HCT116 (cell line): ENCODE results near the gene MYH3. TPM values are rescaled to one million over a fixed set of nuclear protein-coding genes. Genes with fewer than 3 reads are reported as not detected.

Experiments
- ATAC-seq: fragments of 200-7000 bp; cut with Tn5 transposase; 2 replicates; pipeline ENCODE4 v1.9.1; 2020; ENCODE audit warnings: mild to moderate bottlenecking, moderate library complexity
- BruUV-seq: library from RNA; stranded (reverse); fragments of 400-500 nt; replicated peaks from 2 replicates; lab custom pipeline; 2021; lab: Mats Ljungman, UMichigan
- CTCF ChIA-PET: fragments of 300-600 bp; sonication (Branson Sonifier 250); formaldehyde crosslinking; loops from one replicate; lab custom pipeline; 2021; ENCODE audit warnings: antibody characterized with exemption; lab: Charles Lee
- POLR2A ChIA-PET: fragments of 300-600, 350-600 bp; sonication (Branson Sonifier 250); formaldehyde crosslinking; loops from one replicate; lab custom pipeline; 2021; ENCODE audit warnings: antibody characterized with exemption; lab: Charles Lee
- RAD21 ChIA-PET, 2 experiments: fragments of 300-600 bp; sonication (Branson Sonifier 250); formaldehyde crosslinking; loops; one replicate each; lab custom pipeline; 2023; ENCODE audit warnings: low total read pairs in 2 of 2; ENCODE audit not compliant: uncharacterized antibody in 2 of 2, unreplicated experiment in 2 of 2, low non-redundant PET in 1 of 2; lab: Charles Lee
- DNase-seq: peaks from one replicate; pipeline ENCODE4 v3.0.0-alpha.2; 2010; ENCODE audit warnings: low read depth, low spot score
- H2AFZ ChIP-seq: fragments of 200-600 bp; shearing (Covaris generic), sonication (generic); 2 replicates; pipeline ENCODE4 v1.6.1; 2017; ENCODE audit warnings: low read depth, mixed run types, mixed read lengths, antibody characterized with exemption, low read length; ENCODE audit not compliant: poor library complexity, severe bottlenecking
- H3K27ac ChIP-seq: 2 replicates; pipeline ENCODE4 v1.5.1; 2012; ENCODE audit warnings: low read depth, low read length
- H3K27me3 ChIP-seq: fragments of 200-600 bp; sonication (generic); 2 replicates; pipeline ENCODE4 v1.6.1; 2016; ENCODE audit warnings: mixed run types, low read length, mixed read lengths; ENCODE audit not compliant: insufficient read depth
- H3K36me3 ChIP-seq, 2 experiments: fragments of 200-500 bp in 1 of 2; fragments of 200-600 bp in 1 of 2; sonication (Bioruptor generic) in 1 of 2; sonication (generic) in 1 of 2; 2 replicates each; pipeline versions ENCODE4 v1.5.1 to v1.6.1; 2014 to 2016; ENCODE audit warnings: low read length in 2 of 2, inconsistent platforms in 1 of 2, mixed read lengths in 1 of 2, mixed run types in 1 of 2; ENCODE audit not compliant: insufficient read depth in 2 of 2, control insufficient read depth in 1 of 2
- H3K4me1 ChIP-seq, 2 experiments: fragments of 200-600 bp in 1 of 2; sonication (generic) in 1 of 2; 2 replicates each; pipeline versions ENCODE4 v1.5.1 to v1.6.1; 2012 to 2017; ENCODE audit warnings: low read length in 2 of 2, inconsistent platforms in 1 of 2, mild to moderate bottlenecking in 1 of 2, mixed read lengths in 1 of 2, mixed run types in 1 of 2, moderate library complexity in 1 of 2; ENCODE audit not compliant: insufficient read depth in 2 of 2, control insufficient read depth in 1 of 2
- H3K4me2 ChIP-seq: fragments of 200-600 bp; sonication (generic); 2 replicates; pipeline ENCODE4 v1.6.1; 2017; ENCODE audit warnings: mixed run types, low read length, mixed read lengths
- H3K4me3 ChIP-seq, 2 experiments: fragments of 200-600 bp in 1 of 2; sonication (generic) in 1 of 2; replicated peaks in 1 of 2; 2 replicates each; pipeline ENCODE4 v1.5.1; 2011 to 2016; ENCODE audit warnings: low read length in 2 of 2, control low read depth in 1 of 2, low read depth in 1 of 2, mild to moderate bottlenecking in 1 of 2, mixed read lengths in 1 of 2, mixed run types in 1 of 2
- H3K79me2 ChIP-seq: fragments of 200-600 bp; sonication (generic); 2 replicates; pipeline ENCODE4 v1.6.1; 2017; ENCODE audit warnings: mild to moderate bottlenecking, mixed run types, low read length, moderate library complexity, mixed read lengths; ENCODE audit not compliant: insufficient read depth
- H3K9ac ChIP-seq: fragments of 200-600 bp; sonication (generic); 2 replicates; pipeline ENCODE4 v1.6.1; 2016; ENCODE audit warnings: low read length, mixed read lengths
- H3K9me2 ChIP-seq: fragments of 200-600 bp; sonication (generic), shearing (Covaris generic); 2 replicates; pipeline ENCODE4 v1.6.1; 2017; ENCODE audit warnings: mixed run types, mild to moderate bottlenecking, moderate library complexity; ENCODE audit not compliant: insufficient read depth
- H3K9me3 ChIP-seq, 2 experiments: fragments of 200-500 bp in 1 of 2; fragments of 200-600 bp in 1 of 2; sonication (Bioruptor generic) in 1 of 2; sonication (generic) in 1 of 2; 2 replicates each; pipeline ENCODE4 v1.6.1; 2014 to 2017; ENCODE audit warnings: low read length in 2 of 2, mixed read lengths in 2 of 2, inconsistent platforms in 1 of 2, low read depth in 1 of 2, mild to moderate bottlenecking in 1 of 2, mixed run types in 1 of 2, moderate library complexity in 1 of 2; ENCODE audit not compliant: control insufficient read depth in 1 of 2, insufficient read depth in 1 of 2
- H4K20me1 ChIP-seq: fragments of 200-600 bp; sonication (generic), shearing (Covaris generic); 2 replicates; pipeline ENCODE4 v1.6.1; 2017; ENCODE audit warnings: mixed run types, mild to moderate bottlenecking, moderate library complexity; ENCODE audit not compliant: insufficient read depth
- CBX3 ChIP-seq: IDR thresholded peaks from 2 replicates; pipeline ENCODE4 v1.6.1; 2012; ENCODE audit warnings: low read depth
- CEBPB ChIP-seq: IDR thresholded peaks from 2 replicates; pipeline ENCODE4 v1.6.1; 2012; ENCODE audit warnings: low read depth
- EZH2 ChIP-seq: fragments of 200-600 bp; sonication (generic); IDR thresholded peaks from 2 replicates; pipeline ENCODE4 v1.6.1; 2017; ENCODE audit warnings: antibody characterized with exemption, mixed run types
- EZH2phosphoT487 ChIP-seq: fragments of 200-600 bp; IDR thresholded peaks from 2 replicates; pipeline ENCODE4 v1.6.1; 2018; ENCODE audit warnings: antibody characterized with exemption, borderline replicate concordance
- FOSL1 ChIP-seq: IDR thresholded peaks from 2 replicates; pipeline ENCODE4 v1.6.1; 2012; ENCODE audit warnings: low read depth
- POLR2A ChIP-seq: IDR thresholded peaks from 2 replicates; pipeline ENCODE4 v1.7.0; 2011; ENCODE audit warnings: borderline replicate concordance; ENCODE audit not compliant: insufficient read depth, insufficient read length; ENCODE audit errors: extremely low read depth
- POLR2AphosphoS5 ChIP-seq: IDR thresholded peaks from 2 replicates; pipeline ENCODE4 v1.6.1; 2011; ENCODE audit warnings: mild to moderate bottlenecking, low read depth, low read length, moderate library complexity
- RAD21 ChIP-seq: IDR thresholded peaks from 2 replicates; pipeline ENCODE4 v1.6.1; 2012; ENCODE audit warnings: low read depth, mild to moderate bottlenecking
- SP1 ChIP-seq: IDR thresholded peaks from 2 replicates; pipeline ENCODE4 v1.6.1; 2012; ENCODE audit warnings: low read depth
- SRF ChIP-seq: IDR thresholded peaks from 2 replicates; pipeline ENCODE4 v1.6.1; 2012; ENCODE audit warnings: low read depth
- ZFX ChIP-seq: fragments of 450-650 bp; IDR thresholded peaks from 2 replicates; pipeline ENCODE4 v1.6.1; 2017
- intact Hi-C: fragments of 100-400 bp; cut with micrococcal nuclease; formaldehyde crosslinking; loops from 2 replicates; pipeline ENCODE4 v1.10.0; 2022
- total RNA-seq: library from RNA; stranded (reverse); gene quantifications from one replicate; pipeline ENCODE4 v1.2.1, GENCODE V29; 2021; ENCODE audit not compliant: unreplicated experiment
- TF ChIP-seq, protein P1 (sequence below): IDR thresholded peaks from 2 replicates; pipeline ENCODE4 v1.6.1; 2012
- TF ChIP-seq, protein P2 (sequence below): IDR thresholded peaks from 2 replicates; pipeline ENCODE4 v1.6.1; 2011; ENCODE audit warnings: mild to moderate bottlenecking, low read length, moderate library complexity; ENCODE audit not compliant: insufficient replicate concordance; ENCODE audit errors: extremely low read depth
- TF ChIP-seq, protein P3 (sequence below): IDR thresholded peaks from 2 replicates; pipeline ENCODE4 v1.6.1; 2012; ENCODE audit warnings: low read depth
- TF ChIP-seq, protein P4 (sequence below), 3 experiments: fragments of 200-600 bp in 1 of 3; sonication (generic) in 1 of 3; IDR thresholded peaks in 2 of 3; conservative IDR thresholded peaks in 1 of 3; 2 replicates each; pipeline ENCODE4 v1.5.1; 2012 to 2017; ENCODE audit warnings: low read depth in 2 of 3, low read length in 2 of 3, antibody characterized with exemption in 1 of 3, borderline replicate concordance in 1 of 3, control low read depth in 1 of 3, mild to moderate bottlenecking in 1 of 3, mixed read lengths in 1 of 3, mixed run types in 1 of 3, moderate library complexity in 1 of 3; ENCODE audit not compliant: insufficient read depth in 1 of 3

MYH3 gene
- total RNA-seq, 1 experiment from 2014 or later = 1.6 TPM

DNA sequence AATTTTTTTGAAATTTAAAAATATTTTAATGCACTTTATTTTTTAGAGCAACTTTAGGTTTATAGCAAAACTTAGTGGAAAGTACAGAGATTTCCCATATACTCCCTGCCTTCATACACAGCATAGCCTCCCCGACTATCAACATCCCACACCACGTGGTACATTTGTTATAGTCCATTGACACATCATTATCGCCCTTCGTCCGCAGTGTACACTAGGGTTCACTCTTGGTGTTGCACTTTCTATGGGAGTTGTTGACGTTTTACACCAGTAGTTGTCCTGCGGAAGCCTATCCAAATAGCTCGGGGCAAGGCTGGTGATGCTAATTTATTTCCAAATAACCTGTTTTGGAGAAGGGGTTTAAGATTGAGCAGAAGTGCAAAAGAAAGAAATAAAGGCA, 52.6 kb downstream of the MYH3 start:
- TF ChIP-seq, protein P1, sequence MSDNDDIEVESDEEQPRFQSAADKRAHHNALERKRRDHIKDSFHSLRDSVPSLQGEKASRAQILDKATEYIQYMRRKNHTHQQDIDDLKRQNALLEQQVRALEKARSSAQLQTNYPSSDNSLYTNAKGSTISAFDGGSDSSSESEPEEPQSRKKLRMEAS = no peak
- no peak for TF ChIP-seq SP1
- TF ChIP-seq EZH2 = no peak
- TF ChIP-seq, protein P2, sequence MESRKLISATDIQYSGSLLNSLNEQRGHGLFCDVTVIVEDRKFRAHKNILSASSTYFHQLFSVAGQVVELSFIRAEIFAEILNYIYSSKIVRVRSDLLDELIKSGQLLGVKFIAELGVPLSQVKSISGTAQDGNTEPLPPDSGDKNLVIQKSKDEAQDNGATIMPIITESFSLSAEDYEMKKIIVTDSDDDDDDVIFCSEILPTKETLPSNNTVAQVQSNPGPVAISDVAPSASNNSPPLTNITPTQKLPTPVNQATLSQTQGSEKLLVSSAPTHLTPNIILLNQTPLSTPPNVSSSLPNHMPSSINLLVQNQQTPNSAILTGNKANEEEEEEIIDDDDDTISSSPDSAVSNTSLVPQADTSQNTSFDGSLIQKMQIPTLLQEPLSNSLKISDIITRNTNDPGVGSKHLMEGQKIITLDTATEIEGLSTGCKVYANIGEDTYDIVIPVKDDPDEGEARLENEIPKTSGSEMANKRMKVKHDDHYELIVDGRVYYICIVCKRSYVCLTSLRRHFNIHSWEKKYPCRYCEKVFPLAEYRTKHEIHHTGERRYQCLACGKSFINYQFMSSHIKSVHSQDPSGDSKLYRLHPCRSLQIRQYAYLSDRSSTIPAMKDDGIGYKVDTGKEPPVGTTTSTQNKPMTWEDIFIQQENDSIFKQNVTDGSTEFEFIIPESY = no peak
- TF ChIP-seq ZFX = no peak
- TF ChIP-seq RAD21 = no peak
- TF ChIP-seq FOSL1 = no peak
- no peak for TF ChIP-seq SRF
- TF ChIP-seq, protein P3, sequence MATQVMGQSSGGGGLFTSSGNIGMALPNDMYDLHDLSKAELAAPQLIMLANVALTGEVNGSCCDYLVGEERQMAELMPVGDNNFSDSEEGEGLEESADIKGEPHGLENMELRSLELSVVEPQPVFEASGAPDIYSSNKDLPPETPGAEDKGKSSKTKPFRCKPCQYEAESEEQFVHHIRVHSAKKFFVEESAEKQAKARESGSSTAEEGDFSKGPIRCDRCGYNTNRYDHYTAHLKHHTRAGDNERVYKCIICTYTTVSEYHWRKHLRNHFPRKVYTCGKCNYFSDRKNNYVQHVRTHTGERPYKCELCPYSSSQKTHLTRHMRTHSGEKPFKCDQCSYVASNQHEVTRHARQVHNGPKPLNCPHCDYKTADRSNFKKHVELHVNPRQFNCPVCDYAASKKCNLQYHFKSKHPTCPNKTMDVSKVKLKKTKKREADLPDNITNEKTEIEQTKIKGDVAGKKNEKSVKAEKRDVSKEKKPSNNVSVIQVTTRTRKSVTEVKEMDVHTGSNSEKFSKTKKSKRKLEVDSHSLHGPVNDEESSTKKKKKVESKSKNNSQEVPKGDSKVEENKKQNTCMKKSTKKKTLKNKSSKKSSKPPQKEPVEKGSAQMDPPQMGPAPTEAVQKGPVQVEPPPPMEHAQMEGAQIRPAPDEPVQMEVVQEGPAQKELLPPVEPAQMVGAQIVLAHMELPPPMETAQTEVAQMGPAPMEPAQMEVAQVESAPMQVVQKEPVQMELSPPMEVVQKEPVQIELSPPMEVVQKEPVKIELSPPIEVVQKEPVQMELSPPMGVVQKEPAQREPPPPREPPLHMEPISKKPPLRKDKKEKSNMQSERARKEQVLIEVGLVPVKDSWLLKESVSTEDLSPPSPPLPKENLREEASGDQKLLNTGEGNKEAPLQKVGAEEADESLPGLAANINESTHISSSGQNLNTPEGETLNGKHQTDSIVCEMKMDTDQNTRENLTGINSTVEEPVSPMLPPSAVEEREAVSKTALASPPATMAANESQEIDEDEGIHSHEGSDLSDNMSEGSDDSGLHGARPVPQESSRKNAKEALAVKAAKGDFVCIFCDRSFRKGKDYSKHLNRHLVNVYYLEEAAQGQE = no peak
- no peak for TF ChIP-seq POLR2A
- TF ChIP-seq CEBPB = no peak
- no peak for TF ChIP-seq EZH2phosphoT487
- no peak for TF ChIP-seq CBX3
- no peak for TF ChIP-seq POLR2AphosphoS5
- TF ChIP-seq, protein P4, sequence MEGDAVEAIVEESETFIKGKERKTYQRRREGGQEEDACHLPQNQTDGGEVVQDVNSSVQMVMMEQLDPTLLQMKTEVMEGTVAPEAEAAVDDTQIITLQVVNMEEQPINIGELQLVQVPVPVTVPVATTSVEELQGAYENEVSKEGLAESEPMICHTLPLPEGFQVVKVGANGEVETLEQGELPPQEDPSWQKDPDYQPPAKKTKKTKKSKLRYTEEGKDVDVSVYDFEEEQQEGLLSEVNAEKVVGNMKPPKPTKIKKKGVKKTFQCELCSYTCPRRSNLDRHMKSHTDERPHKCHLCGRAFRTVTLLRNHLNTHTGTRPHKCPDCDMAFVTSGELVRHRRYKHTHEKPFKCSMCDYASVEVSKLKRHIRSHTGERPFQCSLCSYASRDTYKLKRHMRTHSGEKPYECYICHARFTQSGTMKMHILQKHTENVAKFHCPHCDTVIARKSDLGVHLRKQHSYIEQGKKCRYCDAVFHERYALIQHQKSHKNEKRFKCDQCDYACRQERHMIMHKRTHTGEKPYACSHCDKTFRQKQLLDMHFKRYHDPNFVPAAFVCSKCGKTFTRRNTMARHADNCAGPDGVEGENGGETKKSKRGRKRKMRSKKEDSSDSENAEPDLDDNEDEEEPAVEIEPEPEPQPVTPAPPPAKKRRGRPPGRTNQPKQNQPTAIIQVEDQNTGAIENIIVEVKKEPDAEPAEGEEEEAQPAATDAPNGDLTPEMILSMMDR (IDR thresholded peaks at IDR 0.05 in 2 of 3, conservative IDR thresholded peaks at IDR 0.05 in 1 of 3; ENCODE audit: borderline replicate concordance in 1 of 3, insufficient read depth in 1 of 3, low read depth in 2 of 3, low read length in 2 of 3) = no peak
- intact Hi-C loops = no loop called here
- no peak overlapping the region for H3K27ac ChIP-seq
- POLR2A ChIA-PET = no interaction called here
- H3K9ac ChIP-seq = no peak overlapping the region
- H3K4me1 ChIP-seq = no peaks in the 10 kb centered on the region
- no TSS peak for BruUV-seq
- H3K79me2 ChIP-seq = no peaks in the 10 kb centered on the region
- H2AFZ ChIP-seq = no peak overlapping the region
- H3K27me3 ChIP-seq = peaks cover 36% of the 10 kb centered on the region
- DNase-seq (no peak), ATAC-seq (no peak)
- H3K4me3 ChIP-seq = no peak overlapping the region
- no peaks in the 10 kb centered on the region for H3K9me3 ChIP-seq
- RAD21 ChIA-PET = no interaction called here
- no peaks in the 10 kb centered on the region for H3K36me3 ChIP-seq
- CTCF ChIA-PET = no interaction called here
- H4K20me1 ChIP-seq = no peaks in the 10 kb centered on the region
- H3K9me2 ChIP-seq = no peaks in the 10 kb centered on the region
- H3K4me2 ChIP-seq = no peak overlapping the region
